GM18519 (cell line): ENCODE measurements around the gene PHF14.

Experiments
- ATAC-seq: cut with Tn5 transposase; IDR thresholded peaks from one replicate; pipeline ENCODE4 v1.9.1; 2021; ENCODE audit warnings: mild to moderate bottlenecking, moderate library complexity; ENCODE audit not compliant: unreplicated experiment, low FRiP score

The PHF14 gene

GRCh38 chr7:11082552-11083213 is 109.0 kb downstream of the PHF14 start:
- ATAC-seq: no peak

- ATAC-seq: no peak
Measured at GRCh38 chr7:11083214-11083568, 109.5 kb downstream of the PHF14 start.

GRCh38 chr7:11104578-11104977 is 130.9 kb downstream of the PHF14 start:
- ATAC-seq: no peak

GRCh38 chr7:11109659-11110058 is 136.0 kb downstream of the PHF14 start:
- no peak for ATAC-seq

GRCh38 chr7:11120068-11120664 is 146.5 kb downstream of the PHF14 start:
- peak; percentile 48 for ATAC-seq

GRCh38 chr7:11120675-11121220 is 147.1 kb downstream of the PHF14 start:
- ATAC-seq: peak; percentile 21

GRCh38 chr7:11124856-11125559 is 151.3 kb downstream of the PHF14 start:
- no peak for ATAC-seq

GRCh38 chr7:11127114-11127785 is 153.6 kb downstream of the PHF14 start:
- no peak for ATAC-seq

GRCh38 chr7:11127988-11128387 is 154.3 kb downstream of the PHF14 start:
- ATAC-seq: no peak

- no peak for ATAC-seq
Measured at GRCh38 chr7:11128498-11128897, 154.8 kb downstream of the PHF14 start.

GRCh38 chr7:11130012-11130411 is 156.3 kb downstream of the PHF14 start:
- ATAC-seq: no peak

GRCh38 chr7:11130601-11131000 is 156.9 kb downstream of the PHF14 start:
- ATAC-seq: no peak

GRCh38 chr7:11133436-11133959 is 159.8 kb downstream of the PHF14 start:
- ATAC-seq: no peak

- no peak for ATAC-seq
Measured at GRCh38 chr7:11135573-11135972, 161.9 kb downstream of the PHF14 start.

GRCh38 chr7:11141541-11141940 is 167.9 kb downstream of the PHF14 start:
- no peak for ATAC-seq

- ATAC-seq: no peak
Measured at GRCh38 chr7:11153694-11154093, 180.0 kb downstream of the PHF14 start.

GRCh38 chr7:11155883-11156282 is 182.2 kb downstream of the PHF14 start:
- ATAC-seq: no peak

GRCh38 chr7:11161499-11161898 is 187.8 kb downstream of the PHF14 start:
- no peak for ATAC-seq

- no peak for ATAC-seq
Measured at GRCh38 chr7:11163220-11163619, 189.5 kb downstream of the PHF14 start.

GRCh38 chr7:11166051-11166450 is 192.4 kb downstream of the PHF14 start:
- no peak for ATAC-seq

GRCh38 chr7:11168650-11169170 is 195.0 kb downstream of the PHF14 start:
- ATAC-seq: no peak
